Testis (tissue), 2 donors: ENCODE measurements around the gene KIR2DL3.
"Not testable (repeated sequence)": the region's sequence is repeated elsewhere in the genome, so short reads cannot be mapped to it uniquely, and the experiment has no call there.

ENCODE experiments used
- CTCF ChIP-seq, 3 experiments: fragments of 450-650 bp in 2 of 3; fragments of 200-600 bp in 1 of 3; sonication (generic) in 1 of 3; IDR thresholded peaks; one replicate each; pipeline ENCODE4 v1.5.1; 2016 to 2019; ENCODE audit warnings: antibody characterized with exemption in 3 of 3, mild to moderate bottlenecking in 2 of 3, moderate library complexity in 1 of 3
- POLR2A ChIP-seq: fragments of 450-650 bp; IDR thresholded peaks from one replicate; pipeline ENCODE4 v1.6.1; 2017; ENCODE audit warnings: antibody characterized with exemption, mild to moderate bottlenecking, moderate library complexity

- not testable (repeated sequence) for TF ChIP-seq CTCF (IDR thresholded peaks at IDR 0.05); POLR2A
These were observed 25.9 kb downstream of the KIR2DL3 start for GRCh38 chr19:54764219-54764618.
